Glomerular endothelial cell (primary cell): Measurements from ENCODE around the gene SLC1A7. TPM values are rescaled to one million over a fixed set of nuclear protein-coding genes. Genes with fewer than 3 reads are reported as not detected.

Experiments used
- total RNA-seq: library from RNA; depleted of rRNA; stranded (reverse); fragments of >200 nt; gene quantifications from 2 replicates; pipeline ENCODE4 v1.2.3, GENCODE V29; 2015

The SLC1A7 gene
- total RNA-seq, 1 donor from 2014 or later = not detected

Other genes starting within 250 kb of the SLC1A7 start
- gene ECHDC2, start 220.9 kb downstream of the SLC1A7 start, total RNA-seq = 31.0 and 45.7 TPM in 2 replicates
- gene SCP2, start 215.4 kb downstream of the SLC1A7 start, total RNA-seq = 89.1 and 90.3 TPM in 2 replicates
- 0.24 and 2.5 TPM in 2 replicates for gene PODN, start 80.4 kb downstream of the SLC1A7 start, total RNA-seq
- gene CPT2, start 54.2 kb upstream of the SLC1A7 start, total RNA-seq = 14.1 and 14.8 TPM in 2 replicates
- gene CZIB, start 78.0 kb upstream of the SLC1A7 start, total RNA-seq = 45.8 and 50.6 TPM in 2 replicates
- 28.9 and 57.8 TPM in 2 replicates for gene MAGOH, start 95.9 kb upstream of the SLC1A7 start, total RNA-seq
- 18.2 and 27.5 TPM in 2 replicates for gene LRP8, start 185.4 kb upstream of the SLC1A7 start, total RNA-seq